IPS-NIHi7 (cell line): ENCODE results near the gene CSNK1A1.
"Not testable (repeated sequence)": the region's sequence is repeated elsewhere in the genome, so short reads cannot be mapped to it uniquely, and the experiment has no call there.

ENCODE experiments used
- DNase-seq: peaks from one replicate; pipeline ENCODE4 v3.0.0; 2012; ENCODE audit warnings: mixed read lengths; ENCODE audit errors: extremely low spot score

CSNK1A1 gene

GRCh38 chr5:149456597-149457392 is 94.4 kb downstream of the CSNK1A1 start:
- no peak for DNase-seq

- no peak for DNase-seq
Observed at GRCh38 chr5:149455889-149456409, 95.3 kb downstream of the CSNK1A1 start.

GRCh38 chr5:149453618-149454415 is 97.4 kb downstream of the CSNK1A1 start:
- DNase-seq = no peak

- DNase-seq = peak; percentile 71
Observed at GRCh38 chr5:149452665-149453617, 98.3 kb downstream of the CSNK1A1 start.

GRCh38 chr5:149452007-149452664 is 99.1 kb downstream of the CSNK1A1 start:
- peak; percentile 62 for DNase-seq

- no peak for DNase-seq
Observed at GRCh38 chr5:149450199-149450598, 101.0 kb downstream of the CSNK1A1 start.

GRCh38 chr5:149448831-149449714 is 102.2 kb downstream of the CSNK1A1 start:
- no peak for DNase-seq

GRCh38 chr5:149448431-149448830 is 102.8 kb downstream of the CSNK1A1 start:
- DNase-seq = no peak

GRCh38 chr5:149447373-149448367 is 103.6 kb downstream of the CSNK1A1 start:
- no peak for DNase-seq

- not testable (repeated sequence) for DNase-seq
Observed at GRCh38 chr5:149446794-149447193, 104.4 kb downstream of the CSNK1A1 start.

GRCh38 chr5:149445739-149446369 is 105.4 kb downstream of the CSNK1A1 start:
- DNase-seq = no peak

- no peak for DNase-seq
Observed at GRCh38 chr5:149445343-149445738, 105.9 kb downstream of the CSNK1A1 start.

- DNase-seq = not testable (repeated sequence)
Observed at GRCh38 chr5:149444430-149444829, 106.8 kb downstream of the CSNK1A1 start.

GRCh38 chr5:149443210-149443609 is 108.0 kb downstream of the CSNK1A1 start:
- DNase-seq = no peak

GRCh38 chr5:149442563-149443182 is 108.6 kb downstream of the CSNK1A1 start:
- DNase-seq = peak; percentile 84
